Epithelial cell of proximal tubule (primary cell): Measurements from ENCODE around the gene EPHB2. TPM values are rescaled to one million over a fixed set of nuclear protein-coding genes. Genes with fewer than 3 reads are reported as not detected.

Experiments
- DNase-seq: peaks from one replicate; pipeline ENCODE4 v3.0.0-alpha.2; 2011; ENCODE audit warnings: low read depth
- H3K4me3 ChIP-seq: 2 replicates; pipeline ENCODE4 v1.5.1; 2011; ENCODE audit warnings: low read depth, mild to moderate bottlenecking, low read length
- total RNA-seq: library from RNA; depleted of rRNA; stranded (reverse); fragments of >200 nt; gene quantifications from 2 replicates; pipeline ENCODE4 v1.2.3, GENCODE V29; 2015
- TF ChIP-seq, protein P1 (sequence below): conservative IDR thresholded peaks from 2 replicates; pipeline ENCODE4 v1.5.1; 2012; ENCODE audit warnings: low read depth, mild to moderate bottlenecking, low read length

EPHB2 gene
- total RNA-seq, 1 donor from 2014 or later: 47.8 TPM

DNA sequence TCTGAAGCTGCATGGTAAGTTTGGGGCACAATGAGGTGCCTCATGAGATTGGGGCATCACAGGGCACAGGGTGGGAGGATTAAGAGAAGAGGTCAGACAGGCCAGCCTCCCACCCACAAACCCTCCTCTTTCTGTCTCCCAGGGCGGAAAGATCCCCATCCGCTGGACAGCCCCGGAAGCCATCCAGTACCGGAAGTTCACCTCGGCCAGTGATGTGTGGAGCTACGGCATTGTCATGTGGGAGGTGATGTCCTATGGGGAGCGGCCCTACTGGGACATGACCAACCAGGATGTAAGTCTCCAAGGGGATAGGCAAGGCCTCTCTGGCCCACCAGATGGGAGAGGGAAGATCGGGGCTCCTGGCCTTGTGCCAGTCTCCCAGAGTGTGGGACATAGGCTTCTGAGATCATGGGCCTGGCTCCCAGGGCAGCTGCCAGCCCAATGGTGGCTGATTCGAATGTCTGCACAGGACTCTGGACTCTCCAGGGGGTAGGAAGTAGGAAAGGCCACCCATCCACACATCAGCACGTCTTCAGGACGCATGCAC, 198.3 kb downstream of the EPHB2 start:
- no peak overlapping the region for H3K4me3 ChIP-seq
- no peak for DNase-seq
- TF ChIP-seq, protein P1, sequence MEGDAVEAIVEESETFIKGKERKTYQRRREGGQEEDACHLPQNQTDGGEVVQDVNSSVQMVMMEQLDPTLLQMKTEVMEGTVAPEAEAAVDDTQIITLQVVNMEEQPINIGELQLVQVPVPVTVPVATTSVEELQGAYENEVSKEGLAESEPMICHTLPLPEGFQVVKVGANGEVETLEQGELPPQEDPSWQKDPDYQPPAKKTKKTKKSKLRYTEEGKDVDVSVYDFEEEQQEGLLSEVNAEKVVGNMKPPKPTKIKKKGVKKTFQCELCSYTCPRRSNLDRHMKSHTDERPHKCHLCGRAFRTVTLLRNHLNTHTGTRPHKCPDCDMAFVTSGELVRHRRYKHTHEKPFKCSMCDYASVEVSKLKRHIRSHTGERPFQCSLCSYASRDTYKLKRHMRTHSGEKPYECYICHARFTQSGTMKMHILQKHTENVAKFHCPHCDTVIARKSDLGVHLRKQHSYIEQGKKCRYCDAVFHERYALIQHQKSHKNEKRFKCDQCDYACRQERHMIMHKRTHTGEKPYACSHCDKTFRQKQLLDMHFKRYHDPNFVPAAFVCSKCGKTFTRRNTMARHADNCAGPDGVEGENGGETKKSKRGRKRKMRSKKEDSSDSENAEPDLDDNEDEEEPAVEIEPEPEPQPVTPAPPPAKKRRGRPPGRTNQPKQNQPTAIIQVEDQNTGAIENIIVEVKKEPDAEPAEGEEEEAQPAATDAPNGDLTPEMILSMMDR: no peak

DNA sequence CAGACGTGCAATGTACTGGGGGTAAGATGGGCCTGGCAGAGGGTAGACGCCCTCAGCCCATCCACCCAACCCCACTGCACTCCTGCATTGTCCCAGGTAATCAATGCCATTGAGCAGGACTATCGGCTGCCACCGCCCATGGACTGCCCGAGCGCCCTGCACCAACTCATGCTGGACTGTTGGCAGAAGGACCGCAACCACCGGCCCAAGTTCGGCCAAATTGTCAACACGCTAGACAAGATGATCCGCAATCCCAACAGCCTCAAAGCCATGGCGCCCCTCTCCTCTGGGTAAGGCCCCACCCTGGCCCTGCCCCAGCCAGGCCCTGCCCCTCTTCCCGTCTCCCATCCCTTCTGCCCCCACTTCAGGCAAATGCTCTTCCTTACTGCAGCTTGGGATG, 199.6 kb downstream of the EPHB2 start:
- no peak for DNase-seq
- TF ChIP-seq, protein P1: no peak
- no peak overlapping the region for H3K4me3 ChIP-seq

DNA sequence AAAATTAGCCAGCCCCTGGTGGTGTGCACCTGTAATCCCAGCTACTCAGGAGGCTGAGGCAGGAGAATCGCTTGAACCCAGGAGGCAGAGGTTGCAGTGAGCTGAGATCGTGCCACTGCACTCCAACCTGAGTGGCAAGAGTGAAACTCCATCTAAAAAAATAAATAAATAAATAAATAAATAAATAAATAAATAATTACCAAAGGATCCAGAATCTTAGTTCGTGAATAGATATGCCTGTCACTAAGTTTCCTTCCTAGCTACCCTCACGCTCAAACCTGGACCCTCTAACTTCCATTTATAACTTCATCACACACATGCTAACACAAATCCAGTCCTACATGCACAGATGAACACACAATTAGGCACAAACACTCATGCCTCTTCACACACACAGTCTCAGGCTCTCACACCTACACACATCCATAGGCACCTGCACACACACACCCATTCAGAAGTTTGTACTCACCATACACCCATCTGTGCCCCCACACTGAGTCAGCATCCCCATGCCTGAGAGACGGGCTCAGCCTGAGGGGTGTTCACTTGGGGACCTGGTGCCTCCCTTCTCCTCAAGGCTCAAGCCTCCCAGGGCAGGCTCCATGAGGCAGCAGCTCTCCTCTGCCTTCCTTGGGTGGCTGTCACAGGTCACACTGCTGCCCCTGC, 200.5 kb downstream of the EPHB2 start:
- no peak for DNase-seq
- no peak overlapping the region for H3K4me3 ChIP-seq
- TF ChIP-seq, protein P1: no peak

DNA sequence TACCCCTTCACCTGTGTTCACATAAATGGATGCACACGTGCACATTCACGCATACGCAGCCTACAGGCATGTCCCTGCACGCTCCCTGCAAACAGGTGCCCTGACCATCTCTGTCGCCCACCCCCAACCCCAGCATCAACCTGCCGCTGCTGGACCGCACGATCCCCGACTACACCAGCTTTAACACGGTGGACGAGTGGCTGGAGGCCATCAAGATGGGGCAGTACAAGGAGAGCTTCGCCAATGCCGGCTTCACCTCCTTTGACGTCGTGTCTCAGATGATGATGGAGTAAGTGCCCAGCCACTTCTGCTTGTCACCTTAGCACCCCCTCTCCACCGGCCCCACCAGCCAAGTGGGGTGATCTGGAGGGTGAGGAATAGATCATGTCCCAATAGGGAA, 201.7 kb downstream of the EPHB2 start:
- no peak overlapping the region for H3K4me3 ChIP-seq
- no peak for DNase-seq

DNA sequence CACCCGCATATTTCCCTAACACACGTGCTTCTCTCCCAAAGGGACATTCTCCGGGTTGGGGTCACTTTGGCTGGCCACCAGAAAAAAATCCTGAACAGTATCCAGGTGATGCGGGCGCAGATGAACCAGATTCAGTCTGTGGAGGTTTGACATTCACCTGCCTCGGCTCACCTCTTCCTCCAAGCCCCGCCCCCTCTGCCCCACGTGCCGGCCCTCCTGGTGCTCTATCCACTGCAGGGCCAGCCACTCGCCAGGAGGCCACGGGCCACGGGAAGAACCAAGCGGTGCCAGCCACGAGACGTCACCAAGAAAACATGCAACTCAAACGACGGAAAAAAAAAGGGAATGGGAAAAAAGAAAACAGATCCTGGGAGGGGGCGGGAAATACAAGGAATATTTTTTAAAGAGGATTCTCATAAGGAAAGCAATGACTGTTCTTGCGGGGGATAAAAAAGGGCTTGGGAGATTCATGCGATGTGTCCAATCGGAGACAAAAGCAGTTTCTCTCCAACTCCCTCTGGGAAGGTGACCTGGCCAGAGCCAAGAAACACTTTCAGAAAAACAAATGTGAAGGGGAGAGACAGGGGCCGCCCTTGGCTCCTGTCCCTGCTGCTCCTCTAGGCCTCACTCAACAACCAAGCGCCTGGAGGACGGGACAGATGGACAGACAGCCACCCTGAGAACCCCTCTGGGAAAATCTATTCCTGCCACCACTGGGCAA, 202.9 kb downstream of the EPHB2 start:
- no peak for DNase-seq
- TF ChIP-seq, protein P1: no peak
- H3K4me3 ChIP-seq: no peak overlapping the region

More for the DNA sequence above, 201.7 kb downstream of the EPHB2 start:
- TF ChIP-seq, protein P1: no peak

DNA sequence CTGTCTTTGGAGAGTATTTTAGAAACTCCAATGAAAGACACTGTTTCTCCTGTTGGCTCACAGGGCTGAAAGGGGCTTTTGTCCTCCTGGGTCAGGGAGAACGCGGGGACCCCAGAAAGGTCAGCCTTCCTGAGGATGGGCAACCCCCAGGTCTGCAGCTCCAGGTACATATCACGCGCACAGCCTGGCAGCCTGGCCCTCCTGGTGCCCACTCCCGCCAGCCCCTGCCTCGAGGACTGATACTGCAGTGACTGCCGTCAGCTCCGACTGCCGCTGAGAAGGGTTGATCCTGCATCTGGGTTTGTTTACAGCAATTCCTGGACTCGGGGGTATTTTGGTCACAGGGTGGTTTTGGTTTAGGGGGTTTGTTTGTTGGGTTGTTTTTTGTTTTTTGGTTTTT, 203.5 kb downstream of the EPHB2 start:
- no peak for DNase-seq
- no peak overlapping the region for H3K4me3 ChIP-seq
- TF ChIP-seq, protein P1: no peak
